Hematopoietic multipotent progenitor cell treated with erythropoietin and hydrocortisone succinate and interleukin-3 and kit ligand, for 15 days (in vitro differentiated cells): ENCODE measurements around the gene CCDC171.
A peak's percentile ranks its signal among the peaks of the same experiment; 100 is the strongest.
"Not testable (repeated sequence)": the region's sequence is repeated elsewhere in the genome, so short reads cannot be mapped to it uniquely, and the experiment has no call there.

ENCODE experiments used
- DNase-seq: peaks from one replicate; pipeline ENCODE4 v3.0.0-alpha.2; 2015; ENCODE audit warnings: low spot score

CCDC171 gene

DNA sequence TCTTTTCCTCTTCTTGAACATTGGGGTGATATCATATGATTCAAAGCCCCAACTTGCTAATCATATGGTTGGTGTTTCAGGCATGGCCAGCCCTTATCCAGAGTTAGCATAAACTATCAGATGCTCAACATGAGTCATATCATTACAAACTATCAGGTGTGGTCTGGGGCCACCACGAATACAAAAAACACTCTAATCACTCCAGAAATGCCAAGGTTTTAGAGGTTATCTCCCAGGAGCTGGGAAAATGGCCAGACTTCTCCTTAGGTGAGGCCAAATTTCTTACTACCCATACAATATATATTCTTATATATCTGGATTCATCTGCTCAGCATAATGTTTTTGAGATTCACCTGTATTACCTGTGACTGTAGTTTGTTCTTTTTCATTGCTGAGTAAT is 210.5 kb downstream of the CCDC171 start:
- no peak for DNase-seq

DNA sequence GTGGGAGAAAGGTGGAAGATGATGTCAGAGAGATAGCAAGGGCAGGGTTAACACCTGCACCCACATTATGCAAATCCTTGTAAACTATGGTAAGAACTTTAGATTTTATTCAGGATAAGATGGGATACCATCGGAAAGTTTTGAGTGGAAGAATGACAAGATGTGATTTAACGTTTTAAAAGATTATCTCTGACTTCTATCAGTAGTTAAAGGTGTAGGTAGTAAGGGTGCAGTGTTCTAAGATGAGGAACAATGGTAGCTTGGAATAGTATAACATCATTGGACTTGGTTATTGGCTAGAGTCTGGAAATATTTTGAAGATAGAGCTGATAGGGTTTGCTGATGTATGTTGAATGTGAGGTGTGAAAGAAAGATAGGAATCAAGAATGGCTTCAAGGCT is 211.3 kb downstream of the CCDC171 start:
- no peak for DNase-seq

DNA sequence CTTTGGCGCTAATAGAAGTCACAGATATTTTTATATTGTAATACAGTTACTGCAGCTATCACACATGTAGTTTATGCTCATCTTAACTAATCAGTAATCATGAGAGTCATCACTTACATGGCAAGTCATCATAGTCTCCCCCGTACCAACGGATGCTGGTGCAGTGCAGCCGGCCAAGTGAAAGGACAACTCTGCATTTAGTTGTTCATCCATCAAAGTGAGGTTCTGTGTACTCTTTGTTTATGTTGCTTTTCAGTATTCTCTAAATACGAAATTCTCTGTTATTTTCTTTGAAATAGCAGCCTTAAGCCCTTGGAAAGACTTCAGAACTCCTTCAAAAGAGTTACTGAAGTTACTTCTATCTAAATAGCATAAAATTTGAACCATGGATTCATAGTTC is 216.7 kb downstream of the CCDC171 start:
- DNase-seq = no peak

DNA sequence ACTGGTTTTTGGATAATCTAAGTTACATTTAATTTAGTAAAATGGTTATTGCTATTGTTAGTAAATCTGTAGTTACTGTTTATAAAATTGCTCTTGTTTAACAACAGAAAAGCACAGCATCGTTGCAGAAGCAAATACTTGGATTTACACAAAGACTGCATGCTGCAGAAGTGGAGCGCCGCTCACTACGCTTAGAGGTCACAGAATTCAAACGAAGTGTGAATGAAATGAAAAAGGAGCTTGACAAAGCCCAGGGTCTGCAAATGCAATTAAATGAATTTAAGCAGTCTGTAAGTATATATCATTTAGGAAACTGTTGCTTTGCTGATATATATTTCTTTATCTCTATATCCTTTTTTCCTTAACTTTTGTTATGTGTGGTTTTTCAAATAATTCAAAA is 226.0 kb downstream of the CCDC171 start:
- no peak for DNase-seq

DNA sequence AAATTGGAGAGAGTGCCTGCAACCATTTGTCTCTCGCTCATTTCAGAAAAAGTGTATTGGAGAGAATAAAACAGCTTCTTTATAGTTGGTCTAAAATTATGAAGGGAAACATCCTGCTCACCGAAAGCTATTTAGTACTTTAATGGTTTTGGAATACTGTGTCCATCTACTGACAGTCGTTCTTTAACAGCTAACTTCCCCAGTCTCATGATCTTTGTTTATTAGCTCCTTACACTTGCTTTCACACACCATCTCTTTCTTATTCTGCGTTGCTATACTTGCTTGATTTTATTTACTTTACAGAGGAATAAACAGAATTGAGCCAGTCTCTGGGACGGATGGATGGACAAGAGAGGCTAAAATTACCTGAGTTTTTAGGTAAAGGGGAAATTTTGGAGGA is 229.3 kb downstream of the CCDC171 start:
- DNase-seq = no peak

DNA sequence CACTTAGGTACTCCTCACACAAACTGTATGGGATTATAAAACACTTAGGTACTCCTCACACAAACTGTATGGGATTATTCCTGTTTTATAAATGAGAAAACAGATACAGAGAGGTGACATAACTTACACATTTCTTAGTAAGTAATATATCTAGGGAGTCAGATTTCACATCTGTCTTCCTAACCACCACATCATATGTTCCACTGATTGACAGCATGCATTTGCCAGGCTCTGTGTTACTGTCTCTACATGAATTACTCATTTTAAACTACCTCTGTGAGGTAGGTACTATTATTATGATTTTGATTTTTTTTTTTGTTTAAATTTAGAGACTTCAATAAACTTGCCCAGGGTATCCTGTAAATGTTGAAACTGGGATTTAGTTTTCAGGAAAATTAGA is 232.7 kb downstream of the CCDC171 start:
- DNase-seq = no peak

DNA sequence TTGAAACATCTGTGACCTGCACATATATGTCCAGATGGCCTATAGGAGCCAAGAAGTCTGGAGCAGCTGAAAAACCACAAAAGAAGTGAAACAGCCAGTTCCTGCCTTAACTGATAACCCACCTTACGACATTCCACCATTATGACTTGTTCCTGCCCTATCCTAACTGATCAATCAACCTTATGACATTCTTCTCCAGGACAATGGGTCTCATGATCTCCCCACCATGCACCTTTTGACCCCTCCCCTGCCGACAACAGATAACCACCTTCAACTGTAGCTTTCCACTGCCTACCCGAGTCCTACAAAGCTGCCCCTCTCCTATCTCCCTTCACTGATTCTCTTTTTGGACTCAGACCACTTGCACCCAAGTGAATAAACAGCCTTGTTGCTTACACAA is 233.8 kb downstream of the CCDC171 start:
- no peak for DNase-seq

DNA sequence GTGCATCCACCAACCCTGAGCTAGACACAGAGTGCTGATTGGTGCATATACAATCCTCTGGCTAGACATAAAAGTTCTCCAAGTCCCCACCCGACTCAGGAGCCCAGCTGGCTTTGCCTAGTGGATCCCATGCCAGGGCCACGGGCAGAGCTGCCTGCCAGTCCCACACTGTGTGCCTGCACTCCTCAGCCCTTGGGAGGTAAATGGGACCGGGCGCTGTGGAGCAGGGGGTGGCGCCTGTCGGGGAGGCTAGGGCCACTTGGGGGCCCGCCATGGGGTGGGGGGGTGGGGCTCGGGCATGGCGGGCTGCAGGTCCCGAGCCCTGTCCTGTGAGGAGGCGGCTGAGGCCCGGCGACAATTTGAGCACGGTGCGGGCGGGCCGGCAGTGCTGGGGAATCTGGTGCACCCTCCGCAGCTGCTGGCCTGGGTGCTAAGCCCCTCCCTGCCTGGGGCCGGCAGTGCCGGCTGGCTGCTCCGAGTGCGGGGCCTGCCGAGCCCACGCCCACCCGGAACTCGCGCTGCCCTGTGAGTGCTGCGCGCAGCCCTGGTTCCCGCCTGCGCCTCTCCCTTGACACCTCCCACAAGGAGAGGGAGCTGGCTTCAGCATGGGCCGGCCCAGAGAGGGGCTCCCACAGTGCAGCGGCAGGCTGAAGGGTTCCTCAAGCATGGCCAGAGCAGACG is 257.5 kb downstream of the CCDC171 start:
- not testable (repeated sequence) for DNase-seq

DNA sequence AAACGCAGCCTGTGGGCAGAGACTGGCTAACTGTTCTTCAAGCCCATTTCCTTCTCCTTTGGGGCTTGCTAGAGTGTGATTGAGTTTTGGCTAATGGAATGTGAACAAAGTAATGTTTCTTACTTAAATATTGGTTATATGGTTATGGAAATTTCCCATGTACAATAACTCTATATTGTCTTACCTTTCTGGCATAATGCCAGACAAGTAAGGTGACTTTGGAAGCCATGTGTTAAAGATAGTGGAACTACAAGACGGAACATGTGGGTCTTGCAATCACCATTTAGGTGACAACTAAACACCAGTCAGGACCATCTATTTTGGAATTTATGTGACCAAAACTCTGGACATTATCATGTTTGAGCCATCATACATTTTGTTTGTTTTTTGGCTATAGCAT is 260.2 kb downstream of the CCDC171 start:
- no peak for DNase-seq

DNA sequence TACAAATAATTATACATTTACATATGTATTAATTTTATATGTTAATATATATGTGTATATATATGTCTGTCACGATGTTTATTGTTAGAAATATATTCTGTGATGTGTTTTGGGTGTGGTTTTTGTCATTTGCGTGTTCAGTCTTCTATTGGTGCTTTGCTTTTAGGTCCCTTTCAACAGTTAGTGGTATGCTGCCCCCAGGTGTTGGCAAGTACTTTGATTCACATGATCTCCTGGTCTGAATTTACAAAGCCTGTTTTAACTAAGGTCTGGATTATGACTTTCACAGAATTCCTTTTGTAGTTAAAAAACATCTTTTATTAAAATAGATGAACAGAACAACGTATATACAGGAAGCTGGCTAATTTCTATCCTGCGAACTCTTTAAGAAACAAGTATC is 271.5 kb downstream of the CCDC171 start:
- no peak for DNase-seq

DNA sequence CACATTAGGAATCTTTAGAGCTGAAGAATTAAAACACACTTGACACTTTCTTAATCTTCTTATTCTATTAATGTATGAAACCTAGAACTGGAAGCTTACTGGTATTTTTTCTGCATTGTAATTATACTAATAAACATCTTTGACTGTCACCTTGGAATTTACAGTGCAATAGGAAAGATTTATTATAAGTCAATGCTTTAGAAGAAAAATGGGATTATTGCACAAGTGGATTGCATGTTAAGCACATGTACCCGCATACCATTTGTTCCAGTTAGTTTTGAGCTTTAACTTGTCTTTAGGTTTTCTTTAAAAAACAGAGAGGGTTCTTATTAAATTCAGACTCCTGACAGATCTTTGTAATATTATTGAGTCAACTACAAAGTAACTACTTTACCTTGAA is 278.5 kb downstream of the CCDC171 start:
- no peak for DNase-seq

DNA sequence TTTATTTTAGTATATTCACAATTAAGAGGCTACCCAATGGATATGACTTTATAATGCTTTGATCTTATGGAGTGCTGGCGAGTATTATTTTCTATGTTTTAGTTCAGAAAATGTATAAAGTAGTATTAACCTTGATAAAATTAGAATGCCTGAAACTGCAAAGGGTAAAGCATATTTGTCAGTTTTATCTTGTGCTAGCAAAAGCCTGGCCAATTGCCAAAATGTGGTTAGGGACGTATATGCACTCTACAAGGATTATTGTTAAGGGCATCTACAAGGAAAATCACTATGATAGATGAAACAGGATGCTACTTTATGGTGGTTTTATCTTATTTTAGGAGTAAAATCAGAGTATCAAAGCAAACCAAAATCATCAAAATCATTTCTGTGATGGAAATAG is 281.7 kb downstream of the CCDC171 start:
- peak; percentile 38 for DNase-seq

DNA sequence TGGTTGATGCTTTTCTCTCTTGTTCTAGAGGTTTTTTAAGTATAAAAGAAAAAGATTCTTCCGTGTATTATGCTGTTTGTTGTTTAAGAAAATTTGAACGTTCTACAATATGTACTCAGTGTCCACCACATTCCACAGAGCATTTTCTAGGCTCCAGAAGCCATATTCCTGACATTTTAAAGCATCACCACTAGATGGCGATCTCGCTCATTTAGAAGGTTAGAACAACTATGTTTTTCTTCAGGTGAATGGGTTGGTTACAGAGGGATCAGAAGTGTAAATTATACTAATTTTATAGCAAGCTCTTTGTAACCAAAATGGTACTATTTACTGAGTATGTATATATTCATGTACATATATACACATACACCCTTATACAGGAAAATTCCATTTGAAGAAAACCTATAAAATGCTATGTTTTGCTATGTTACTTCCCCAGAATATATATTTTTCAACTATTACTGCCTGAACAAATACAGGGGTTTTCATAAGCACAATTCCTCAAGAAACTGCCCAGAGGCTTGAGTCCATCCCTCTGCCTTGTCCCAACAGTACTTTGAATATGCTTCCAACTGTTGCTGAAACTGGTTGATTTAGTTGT is 284.3 kb downstream of the CCDC171 start:
- DNase-seq = peak; percentile 63

DNA sequence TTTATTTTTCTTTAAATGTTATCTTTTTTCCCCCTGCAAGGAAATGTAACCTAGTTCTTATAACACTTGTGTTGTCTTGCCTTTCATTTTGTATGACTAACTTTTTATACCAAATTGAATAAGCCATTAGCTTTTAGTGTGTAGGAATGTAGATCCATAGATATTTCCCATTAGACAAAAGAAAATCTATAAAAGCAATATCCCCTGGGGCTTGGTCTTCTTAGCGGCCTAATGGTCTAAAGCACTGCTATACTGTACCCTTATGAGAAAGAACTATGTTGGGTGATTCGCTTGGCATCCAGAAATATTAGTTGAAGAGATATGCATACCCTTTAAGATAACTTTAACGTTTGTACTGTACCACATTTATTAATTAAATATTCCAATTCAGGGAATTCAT is 289.2 kb downstream of the CCDC171 start:
- no peak for DNase-seq

DNA sequence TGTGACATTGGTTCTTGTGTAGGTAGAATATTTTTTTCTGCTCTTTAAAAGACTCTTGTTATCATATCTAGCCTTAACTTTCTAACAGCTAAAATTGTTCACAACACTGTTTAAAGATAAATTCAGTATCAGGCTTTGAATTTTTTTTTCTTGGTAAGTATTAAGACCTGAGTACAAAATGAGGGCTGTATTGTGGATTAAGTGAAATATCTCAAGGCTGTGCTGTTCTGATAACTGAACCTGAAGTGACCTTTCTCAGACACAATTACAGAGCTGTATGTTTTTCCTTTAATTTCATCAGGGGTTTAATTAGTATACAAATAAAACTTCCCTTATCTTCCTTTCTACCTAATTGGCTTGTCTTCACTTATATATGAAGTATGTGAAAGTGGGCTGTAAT is 290.5 kb downstream of the CCDC171 start:
- peak; percentile 23 for DNase-seq

DNA sequence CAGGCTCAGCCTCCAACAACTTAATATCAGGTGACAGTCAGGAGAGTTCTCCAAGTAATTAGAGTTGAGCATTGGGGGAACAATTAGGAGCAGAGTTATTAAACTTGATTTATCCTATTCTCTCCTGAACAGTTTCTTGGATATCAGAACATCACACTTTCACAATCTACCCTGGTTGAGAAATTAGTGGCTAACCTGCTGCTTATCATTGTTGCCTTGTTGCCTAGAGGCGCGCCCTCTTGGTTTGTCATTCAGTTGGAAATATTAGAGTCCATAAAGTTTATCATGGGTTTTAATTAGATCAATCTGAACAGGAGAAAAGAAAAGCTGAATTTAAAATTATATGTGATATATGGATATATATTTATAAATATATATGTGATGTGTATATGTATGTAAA is 291.1 kb downstream of the CCDC171 start:
- DNase-seq = no peak

DNA sequence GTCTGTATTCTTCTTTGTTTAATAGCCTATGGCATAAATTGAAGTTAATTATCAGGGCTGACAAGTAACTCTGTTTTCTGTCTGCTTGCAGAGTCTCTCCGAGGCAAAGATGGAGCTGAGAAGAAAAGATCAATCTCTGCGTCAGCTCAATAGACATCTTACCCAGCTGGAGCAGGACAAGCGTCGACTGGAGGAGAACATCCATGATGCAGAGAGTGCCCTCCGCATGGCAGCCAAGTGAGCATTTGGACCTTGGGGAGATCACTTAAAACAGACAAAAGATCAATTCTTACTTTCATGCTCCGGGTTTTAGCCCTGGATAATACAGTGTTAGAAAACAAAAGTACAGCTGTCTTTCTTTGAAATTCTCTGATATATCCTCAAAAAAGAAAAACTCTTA is 293.8 kb downstream of the CCDC171 start:
- DNase-seq = no peak

DNA sequence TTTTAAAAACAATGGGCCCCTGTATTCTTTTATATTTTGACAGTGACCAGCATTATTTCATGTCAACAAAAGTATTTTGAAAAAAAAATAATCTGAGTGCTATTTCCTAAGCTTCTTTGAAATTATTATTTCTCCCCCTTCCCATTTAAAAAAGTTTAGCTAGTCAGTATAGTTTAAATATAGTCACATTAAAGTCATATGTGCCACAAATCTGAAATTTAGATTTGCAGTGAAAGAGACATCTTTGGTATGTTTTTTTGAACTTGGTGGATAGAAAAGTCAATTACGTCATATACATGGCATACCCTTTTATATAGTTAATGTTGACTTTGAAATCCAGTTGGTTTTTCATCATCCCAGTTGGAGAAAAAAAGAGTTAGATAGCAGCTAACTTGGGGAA is 297.0 kb downstream of the CCDC171 start:
- no peak for DNase-seq

DNA sequence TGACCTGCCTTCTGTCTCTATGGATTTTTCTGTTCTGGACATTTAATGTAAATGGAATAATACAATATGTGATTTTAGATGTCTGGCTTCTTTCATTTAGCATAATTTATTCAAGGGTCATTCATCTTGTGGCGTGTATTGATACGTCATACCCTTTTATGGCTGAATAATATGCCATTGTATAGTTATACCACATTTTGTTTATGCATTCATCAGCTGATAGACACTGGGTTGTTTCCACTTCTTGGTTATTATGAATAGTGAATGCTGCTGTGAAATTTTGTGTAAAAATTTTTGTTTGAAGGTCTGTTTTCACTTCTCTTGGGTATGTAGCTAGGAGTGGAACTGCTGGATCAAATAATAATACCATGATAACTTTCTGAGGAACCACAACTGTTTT is 298.9 kb downstream of the CCDC171 start:
- DNase-seq = no peak

DNA sequence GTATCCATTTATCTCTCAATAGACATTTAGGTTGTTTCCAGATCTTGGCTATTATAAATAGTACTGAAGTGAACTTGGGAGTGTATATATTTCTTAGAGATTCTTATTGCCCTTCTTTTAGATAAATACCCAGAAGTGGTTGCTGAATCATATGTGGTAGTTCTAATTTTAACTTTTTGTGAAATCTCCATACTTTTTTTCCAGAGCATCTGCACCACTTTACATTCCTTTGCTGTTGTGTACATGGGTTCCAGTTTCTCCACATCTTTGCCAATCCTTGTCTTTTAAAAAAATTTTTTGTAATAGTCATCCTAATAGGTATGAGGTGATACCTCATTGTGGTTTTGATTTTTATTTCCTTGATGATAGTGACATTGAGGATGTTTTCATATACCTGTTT is 303.7 kb downstream of the CCDC171 start:
- DNase-seq = no peak

DNA sequence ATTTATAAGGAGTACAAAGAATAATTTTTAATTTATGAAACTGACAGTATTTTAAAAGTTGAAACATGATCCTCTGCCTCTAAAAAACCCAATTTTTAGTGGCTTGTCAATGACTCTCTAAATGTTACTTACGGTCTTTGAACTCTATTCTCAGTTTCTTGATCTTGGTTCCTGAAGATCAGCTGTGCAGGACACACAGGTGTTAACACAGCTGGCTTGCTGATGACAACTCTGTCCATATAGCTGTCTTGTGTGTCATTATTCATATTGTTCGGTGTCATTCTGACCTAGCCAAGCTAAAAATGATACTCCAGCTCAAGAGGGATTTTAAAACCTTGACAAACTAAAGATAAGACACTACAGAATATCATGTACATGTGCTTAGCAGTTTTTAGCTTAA is 314.5 kb downstream of the CCDC171 start:
- DNase-seq = no peak

DNA sequence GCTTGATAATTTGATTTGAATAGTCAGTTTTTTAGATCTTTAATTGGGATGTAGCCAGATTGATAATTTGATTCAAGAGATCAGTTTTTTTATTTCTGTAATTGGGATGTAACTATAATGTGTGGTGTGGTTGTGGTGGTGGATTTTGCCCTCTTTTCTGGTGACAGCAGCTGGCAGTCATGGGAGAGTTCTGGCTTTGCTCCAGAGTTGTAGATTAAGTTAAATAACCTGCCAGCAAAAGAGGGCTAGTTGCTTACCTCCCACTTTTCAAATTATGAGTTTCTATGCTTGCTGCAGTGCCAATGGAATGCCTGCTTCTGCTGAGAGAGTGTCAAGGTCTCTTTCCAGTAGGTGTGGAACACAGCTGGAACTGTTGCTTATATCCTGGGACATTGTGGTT is 315.1 kb downstream of the CCDC171 start:
- DNase-seq = no peak

DNA sequence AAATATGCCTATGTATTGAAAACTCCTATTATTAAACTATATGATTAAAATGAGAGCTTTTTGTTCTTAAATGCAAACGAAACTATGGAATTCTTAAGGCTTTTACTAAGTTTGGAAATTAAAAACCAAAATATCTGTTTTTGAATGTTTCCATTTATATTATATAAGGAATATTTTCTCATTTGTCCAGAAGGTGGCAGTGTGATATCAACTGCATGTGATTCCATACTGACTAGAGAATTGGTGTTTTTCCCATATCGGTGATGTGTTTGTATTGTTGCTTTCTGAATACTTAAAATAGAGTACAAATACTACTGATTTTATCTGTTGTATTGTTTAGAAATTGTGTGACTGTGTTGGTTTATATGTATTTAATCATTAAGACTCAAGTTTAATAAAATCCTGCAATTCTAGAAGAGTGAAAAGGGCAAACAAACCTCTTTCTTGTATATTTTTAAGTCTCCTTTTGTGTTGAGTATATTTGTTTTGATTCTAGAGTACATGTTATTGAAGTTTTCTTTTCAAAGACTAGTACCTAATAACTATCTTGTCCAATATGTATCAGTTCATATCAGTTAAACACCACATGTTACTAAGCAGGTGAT is 320.8 kb downstream of the CCDC171 start:
- DNase-seq = peak; percentile 50

DNA sequence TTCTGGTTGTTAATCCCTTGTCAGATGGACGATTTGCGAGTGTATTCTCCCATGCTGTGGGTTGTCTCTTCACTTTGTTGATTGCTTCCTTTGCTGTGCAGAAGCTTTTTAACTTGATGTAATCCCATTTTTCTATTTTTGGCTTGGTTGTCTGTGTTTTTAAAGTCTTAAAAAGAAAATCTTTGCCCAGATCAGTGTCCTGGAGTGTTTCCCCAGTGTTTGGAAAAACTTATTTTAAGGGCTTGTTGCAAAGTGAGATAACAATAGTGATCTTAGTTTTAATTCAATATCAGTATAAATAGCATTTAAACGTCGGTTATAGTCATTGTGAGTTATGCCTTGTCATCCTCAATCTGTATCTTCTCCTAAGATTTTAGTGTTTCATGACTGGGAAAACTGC is 329.5 kb downstream of the CCDC171 start:
- no peak for DNase-seq
